Stomach smooth muscle (tissue), 2 donors: ENCODE data around the gene P2RX2.
A peak's percentile ranks its signal among the peaks of the same experiment; 100 is the strongest.

Experiments
- H3K27ac ChIP-seq: one replicate; pipeline ENCODE4 v1.7.0; 2013; ENCODE audit warnings: mild to moderate bottlenecking, low read length, inconsistent platforms
- H3K27me3 ChIP-seq, 2 donors: one replicate each; pipeline ENCODE4 v1.7.0; 2013; ENCODE audit warnings: low read length in 2 of 2; ENCODE audit not compliant: insufficient read depth in 2 of 2, control insufficient read depth in 1 of 2
- H3K36me3 ChIP-seq, 2 donors: one replicate each; pipeline ENCODE4 v1.7.0; 2013; ENCODE audit warnings: low read length in 2 of 2; ENCODE audit not compliant: control insufficient read depth in 2 of 2, insufficient read depth in 2 of 2
- H3K4me1 ChIP-seq: one replicate; pipeline ENCODE4 v1.7.0; 2013; ENCODE audit warnings: low read length; ENCODE audit not compliant: control insufficient read depth, insufficient read depth
- H3K4me3 ChIP-seq, 2 donors: one replicate each; pipeline ENCODE4 v1.7.0; 2013; ENCODE audit warnings: low read length in 2 of 2
- H3K9ac ChIP-seq, 2 donors: one replicate each; pipeline ENCODE4 v1.7.0; 2013; ENCODE audit warnings: low read length in 2 of 2, mild to moderate bottlenecking in 1 of 2
- H3K9me3 ChIP-seq, 2 donors: one replicate each; pipeline ENCODE4 v1.7.0; 2013; ENCODE audit warnings: low read length in 2 of 2; ENCODE audit not compliant: control insufficient read depth in 2 of 2
- donor health status: healthy.
- donor health status: Pancreatic carcinoma.

P2RX2 gene

DNA sequence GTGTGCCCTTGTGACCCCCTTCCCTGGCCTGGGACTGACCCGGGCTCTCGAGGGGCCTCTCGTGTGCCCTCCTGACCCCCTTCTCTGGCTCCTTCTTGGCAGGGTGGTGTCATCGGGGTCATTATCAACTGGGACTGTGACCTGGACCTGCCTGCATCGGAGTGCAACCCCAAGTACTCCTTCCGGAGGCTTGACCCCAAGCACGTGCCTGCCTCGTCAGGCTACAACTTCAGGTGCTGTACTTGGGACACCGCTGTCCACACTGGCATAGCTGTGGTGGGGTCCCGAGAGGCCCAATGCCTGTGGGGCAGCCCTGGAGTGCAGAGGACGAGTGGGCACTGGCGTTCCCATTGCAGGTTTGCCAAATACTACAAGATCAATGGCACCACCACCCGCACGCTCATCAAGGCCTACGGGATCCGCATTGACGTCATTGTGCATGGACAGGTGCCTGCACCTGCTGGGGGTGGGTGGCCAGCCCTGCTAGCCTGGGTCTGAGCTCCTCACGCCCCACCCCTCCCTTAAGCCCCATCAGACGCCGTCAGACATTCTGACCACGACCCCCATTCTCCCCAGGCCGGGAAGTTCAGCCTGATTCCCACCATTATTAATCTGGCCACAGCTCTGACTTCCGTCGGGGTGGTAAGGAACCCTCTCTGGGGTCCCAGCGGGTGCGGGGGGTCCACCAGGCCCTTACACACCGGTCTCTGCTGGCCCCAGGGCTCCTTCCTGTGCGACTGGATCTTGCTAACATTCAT lies 2.5 kb downstream of the P2RX2 start:
- Histone ChIP-seq H3K9ac (no peak overlapping the region), H3K4me1 (peaks cover 22% of the 10 kb centered on the region), H3K36me3 (peaks cover 0 to 9% of the 10 kb centered on the region in 2 donors), H3K27ac (no peak overlapping the region), H3K4me3 (no peak overlapping the region), H3K27me3 (peaks cover 20 to 36% of the 10 kb centered on the region in 2 donors), H3K9me3 (peaks cover 0 to 11% of the 10 kb centered on the region in 2 donors)

DNA sequence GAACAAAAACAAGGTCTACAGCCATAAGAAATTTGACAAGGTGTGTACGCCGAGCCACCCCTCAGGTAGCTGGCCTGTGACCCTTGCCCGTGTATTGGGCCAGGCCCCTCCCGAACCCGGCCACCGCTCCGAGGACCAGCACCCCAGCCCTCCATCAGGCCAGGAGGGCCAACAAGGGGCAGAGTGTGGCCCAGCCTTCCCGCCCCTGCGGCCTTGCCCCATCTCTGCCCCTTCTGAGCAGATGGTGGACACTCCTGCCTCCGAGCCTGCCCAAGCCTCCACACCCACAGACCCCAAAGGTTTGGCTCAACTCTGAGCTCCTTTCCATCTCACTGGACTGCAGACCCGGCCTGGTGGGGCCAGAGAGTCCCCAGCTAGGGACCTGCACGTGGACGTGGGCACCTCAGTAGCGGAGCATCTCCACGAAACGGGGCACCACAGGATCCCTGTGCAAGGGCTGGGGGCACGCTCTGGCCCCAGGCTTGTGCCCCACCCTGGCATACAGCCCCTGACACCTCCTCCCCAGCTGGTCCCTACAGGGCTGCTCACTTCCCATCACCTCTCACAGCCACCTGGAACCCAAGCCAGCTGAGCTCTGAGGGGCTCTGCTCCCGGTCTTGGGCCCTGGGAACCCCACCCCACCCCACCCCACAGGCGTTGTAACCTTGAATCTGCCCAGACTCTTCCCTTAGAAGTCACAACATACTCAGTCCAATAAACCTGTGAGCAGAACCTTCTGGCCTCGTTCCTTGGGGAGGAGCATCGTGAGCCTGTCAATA lies 3.3 kb downstream of the P2RX2 start:
- H3K9me3 ChIP-seq: peaks cover 0 to 5% of the 10 kb centered on the region in 2 donors
- no peak overlapping the region for H3K9ac ChIP-seq
- peaks cover 16 to 28% of the 10 kb centered on the region in 2 donors for H3K27me3 ChIP-seq
- no peak overlapping the region for H3K27ac ChIP-seq
- peaks cover 0 to 9% of the 10 kb centered on the region in 2 donors for H3K36me3 ChIP-seq
- peaks cover 22% of the 10 kb centered on the region for H3K4me1 ChIP-seq
- H3K4me3 ChIP-seq: no peak overlapping the region

DNA sequence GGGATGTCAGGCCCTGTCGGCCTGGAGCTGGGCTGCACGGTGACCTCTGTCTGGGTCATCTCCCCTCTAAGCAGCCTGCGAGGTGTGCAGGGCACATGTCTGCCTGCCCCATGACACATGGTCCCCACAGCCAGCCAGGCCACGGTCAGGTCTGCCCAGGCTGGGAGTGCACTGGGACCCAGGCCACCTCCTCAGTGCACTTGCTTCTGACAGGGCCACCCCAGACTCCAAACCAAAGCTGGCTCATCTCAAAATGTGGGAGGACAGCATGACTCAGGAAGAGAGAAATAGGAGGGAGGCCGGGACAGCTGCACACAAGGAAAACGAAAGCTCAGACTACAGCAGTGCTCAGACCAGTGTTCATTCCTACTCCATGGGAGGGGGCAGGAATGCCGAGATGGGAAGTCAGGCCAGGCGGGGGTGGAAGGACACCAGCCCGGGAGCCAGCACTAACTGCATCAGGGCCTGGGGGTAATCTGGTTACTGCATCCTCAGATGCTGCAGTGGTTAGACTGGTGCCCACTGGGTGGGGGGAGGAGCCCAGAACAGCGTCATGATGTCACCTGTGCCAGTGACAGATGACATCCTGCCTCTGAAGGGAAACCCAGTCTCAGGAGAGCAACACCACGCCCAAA lies 4.0 kb downstream of the P2RX2 start:
- Histone ChIP-seq H3K27ac (no peak overlapping the region), H3K27me3 (peaks cover 9 to 21% of the 10 kb centered on the region in 2 donors), H3K4me3 (peak overlapping the region; percentile 32 to 44), H3K9ac (peak overlapping the region; percentile 21 to 32), H3K4me1 (peaks cover 22% of the 10 kb centered on the region), H3K36me3 (peaks cover 0 to 9% of the 10 kb centered on the region in 2 donors), H3K9me3 (no peaks in the 10 kb centered on the region)

DNA sequence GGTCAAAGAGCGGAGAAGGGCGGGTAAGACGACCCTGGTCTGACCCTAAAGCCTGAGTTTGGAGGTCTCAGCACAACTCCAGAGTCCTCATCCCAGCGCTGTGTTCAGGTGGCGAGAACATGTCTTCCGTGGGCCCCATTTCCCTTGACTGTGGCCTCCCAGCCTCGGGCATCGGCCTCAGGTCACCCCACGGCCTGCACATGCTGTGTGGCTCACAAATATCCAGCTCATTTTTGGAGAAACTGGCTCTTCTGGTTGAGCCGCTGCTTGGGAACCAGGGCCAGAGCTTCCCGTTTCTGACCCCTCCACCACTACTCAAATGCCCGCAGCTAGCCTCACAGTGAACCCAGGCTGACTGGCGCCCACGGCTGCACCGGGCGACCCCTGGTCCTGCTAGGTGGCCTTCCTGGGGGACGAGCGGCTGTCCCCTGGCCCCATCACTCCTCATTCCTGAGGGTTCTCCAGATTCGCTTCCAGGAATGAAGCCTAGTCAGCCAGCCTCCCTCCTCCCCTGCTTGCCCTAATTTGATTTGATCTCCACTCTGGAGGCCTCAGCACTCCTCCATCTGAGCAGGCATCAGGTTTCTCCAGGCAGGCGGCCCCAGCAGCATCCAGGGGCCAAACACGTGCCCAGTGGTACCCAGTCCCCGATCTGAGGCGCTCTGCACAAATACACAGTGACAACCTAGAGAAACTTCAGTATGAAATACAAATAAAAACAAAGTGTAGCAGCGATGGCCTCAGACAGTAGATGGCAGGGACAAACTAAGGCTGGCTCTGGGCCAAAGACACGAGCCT lies 4.7 kb downstream of the P2RX2 start:
- Histone ChIP-seq H3K4me3 (peak overlapping the region; percentile 32 to 44), H3K4me1 (peaks cover 18% of the 10 kb centered on the region), H3K27ac (no peak overlapping the region), H3K27me3 (peaks cover 6 to 14% of the 10 kb centered on the region in 2 donors), H3K9me3 (no peaks in the 10 kb centered on the region), H3K9ac (peak overlapping the region; percentile 21 to 32), H3K36me3 (peaks cover 0 to 9% of the 10 kb centered on the region in 2 donors)

DNA sequence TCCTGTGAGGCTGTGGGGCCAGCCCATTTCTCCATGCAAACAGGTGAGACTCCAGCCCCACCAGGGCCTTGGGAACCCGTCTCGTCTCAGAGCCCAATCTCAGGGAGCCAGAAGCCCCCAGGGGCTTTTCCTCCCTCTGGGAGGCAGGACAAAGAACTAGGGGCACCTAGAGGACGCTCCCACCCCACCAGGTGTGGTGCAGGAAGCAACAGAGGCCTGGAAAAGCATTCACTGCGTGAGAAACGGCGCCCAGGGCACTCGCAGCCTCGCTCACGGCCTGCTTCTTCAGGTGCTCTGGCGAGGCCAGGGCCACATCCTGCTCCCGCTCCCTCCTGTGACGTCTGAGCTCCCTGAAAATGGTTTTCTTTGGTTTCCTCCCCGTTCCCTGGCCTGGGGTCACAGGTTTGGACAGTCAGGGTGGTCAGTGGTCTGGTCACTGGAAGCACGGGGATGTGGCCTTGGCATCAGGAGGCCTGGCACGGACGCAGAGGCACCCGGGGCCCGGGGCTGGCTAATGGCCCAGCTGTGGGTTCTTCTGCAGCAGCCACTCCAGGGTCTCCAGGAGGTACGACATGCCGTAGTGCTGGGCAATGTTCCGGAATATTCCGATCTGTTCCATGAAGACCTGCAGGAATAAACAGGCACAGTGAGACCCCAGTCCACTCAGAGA lies 5.7 kb downstream of the P2RX2 start:
- Histone ChIP-seq H3K9ac (no peak overlapping the region), H3K4me1 (peaks cover 18% of the 10 kb centered on the region), H3K36me3 (peaks cover 3 to 9% of the 10 kb centered on the region in 2 donors), H3K27me3 (peaks cover 6 to 11% of the 10 kb centered on the region in 2 donors), H3K4me3 (no peak overlapping the region), H3K9me3 (no peaks in the 10 kb centered on the region), H3K27ac (no peak overlapping the region)

DNA sequence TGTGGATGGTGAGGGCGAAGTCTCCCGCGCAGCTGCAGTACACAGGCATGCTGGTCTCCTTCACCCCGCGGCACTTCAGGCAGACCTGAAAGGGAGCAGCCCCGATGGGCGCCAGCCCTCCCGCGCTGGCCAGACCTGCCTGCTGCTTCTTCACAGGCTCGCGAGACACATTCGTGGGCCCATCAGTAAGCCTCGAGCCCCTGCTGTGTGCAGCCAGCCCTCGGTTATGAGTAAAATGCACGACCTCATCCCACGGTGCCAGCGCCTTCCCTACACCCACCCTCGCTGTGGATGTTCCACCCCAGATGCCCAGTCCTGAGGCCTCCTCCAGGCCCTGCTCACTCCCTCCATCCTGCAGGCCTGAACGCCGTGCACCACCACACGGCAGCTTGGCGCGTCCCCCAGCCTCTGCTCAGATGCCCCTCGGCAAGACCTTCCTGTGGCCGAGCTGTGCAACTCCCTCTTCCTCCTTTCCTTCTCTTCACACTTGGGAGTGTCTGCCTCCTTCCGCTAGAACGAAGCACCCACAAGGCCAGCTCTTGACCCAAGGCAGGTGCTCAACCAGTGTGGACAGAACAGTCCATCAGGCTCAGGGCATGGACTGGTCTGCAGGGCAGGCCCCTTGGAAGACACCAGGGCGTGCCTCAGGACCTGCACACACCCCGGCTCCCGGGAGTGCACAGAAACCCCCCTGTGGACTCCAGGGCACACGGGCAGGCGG lies 6.5 kb downstream of the P2RX2 start:
- no peak overlapping the region for H3K9ac ChIP-seq
- H3K4me3 ChIP-seq: no peak overlapping the region
- no peak overlapping the region for H3K27ac ChIP-seq
- H3K27me3 ChIP-seq: peaks cover 5 to 6% of the 10 kb centered on the region in 2 donors
- peaks cover 5 to 16% of the 10 kb centered on the region in 2 donors for H3K36me3 ChIP-seq
- H3K9me3 ChIP-seq: no peaks in the 10 kb centered on the region
- peaks cover 18% of the 10 kb centered on the region for H3K4me1 ChIP-seq

DNA sequence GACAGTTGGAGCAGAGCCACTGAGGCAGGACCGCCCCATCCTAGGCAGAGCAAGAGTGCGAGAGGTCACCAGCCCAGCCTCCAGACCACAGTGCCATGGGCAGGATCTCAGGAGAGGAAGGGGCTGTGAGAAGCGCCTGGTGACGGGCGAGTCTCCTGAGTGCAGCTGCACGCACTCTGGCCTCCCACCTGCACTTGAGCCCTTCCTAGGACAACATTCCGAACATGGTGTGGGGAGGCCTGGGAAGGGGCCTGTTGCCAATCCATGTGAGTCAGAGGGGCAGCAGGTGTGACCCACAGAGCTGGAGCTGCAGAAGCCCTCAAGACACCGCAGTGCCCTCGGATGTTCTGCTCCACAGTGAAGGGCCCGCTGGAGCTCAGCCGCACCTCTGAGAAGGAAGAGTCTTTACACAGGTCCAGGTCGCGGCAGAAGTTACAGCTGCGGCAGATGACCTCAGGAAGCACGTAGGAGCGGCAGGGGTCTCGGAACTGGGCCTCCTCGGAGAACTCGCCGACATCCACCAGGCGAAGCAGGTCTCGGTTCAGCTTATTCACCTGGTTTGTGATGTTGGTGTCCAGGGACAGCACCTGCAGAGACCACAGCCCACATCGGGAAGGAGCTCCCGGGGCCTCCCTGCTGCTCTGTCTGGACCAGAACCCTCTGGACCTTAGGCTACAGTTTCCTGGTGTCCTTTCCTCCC lies 7.3 kb downstream of the P2RX2 start:
- no peak overlapping the region for H3K27ac ChIP-seq
- no peaks in the 10 kb centered on the region for H3K9me3 ChIP-seq
- H3K27me3 ChIP-seq: no peaks in the 10 kb centered on the region
- peaks cover 18% of the 10 kb centered on the region for H3K4me1 ChIP-seq
- H3K4me3 ChIP-seq: no peak overlapping the region
- H3K9ac ChIP-seq: no peak overlapping the region
- peaks cover 5 to 21% of the 10 kb centered on the region in 2 donors for H3K36me3 ChIP-seq

DNA sequence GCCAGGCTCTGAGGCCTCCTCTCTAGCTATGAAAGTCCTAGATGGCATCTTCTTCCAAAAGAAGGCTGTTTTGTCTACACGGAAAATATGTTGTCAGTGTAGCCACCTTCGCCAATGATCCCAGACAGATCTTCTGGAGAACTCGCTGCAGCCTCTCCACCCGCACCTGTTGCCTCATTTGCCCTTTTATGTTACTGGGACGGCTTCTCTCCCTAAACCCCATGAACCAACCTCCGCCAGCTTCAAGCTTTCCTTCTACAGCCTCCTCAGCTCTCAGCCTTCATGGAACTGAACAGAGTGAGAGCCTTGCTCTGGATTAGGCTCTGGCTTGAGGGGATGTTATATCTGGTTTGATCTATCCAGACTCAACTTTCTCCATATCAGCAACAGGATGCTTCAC lies 10.8 kb downstream of the P2RX2 start:
- Histone ChIP-seq H3K4me1 (no peaks in the 10 kb centered on the region), H3K4me3 (no peak overlapping the region), H3K9me3 (no peaks in the 10 kb centered on the region), H3K9ac (no peak overlapping the region), H3K27me3 (no peaks in the 10 kb centered on the region), H3K36me3 (peaks cover 23 to 45% of the 10 kb centered on the region in 2 donors), H3K27ac (no peak overlapping the region)

DNA sequence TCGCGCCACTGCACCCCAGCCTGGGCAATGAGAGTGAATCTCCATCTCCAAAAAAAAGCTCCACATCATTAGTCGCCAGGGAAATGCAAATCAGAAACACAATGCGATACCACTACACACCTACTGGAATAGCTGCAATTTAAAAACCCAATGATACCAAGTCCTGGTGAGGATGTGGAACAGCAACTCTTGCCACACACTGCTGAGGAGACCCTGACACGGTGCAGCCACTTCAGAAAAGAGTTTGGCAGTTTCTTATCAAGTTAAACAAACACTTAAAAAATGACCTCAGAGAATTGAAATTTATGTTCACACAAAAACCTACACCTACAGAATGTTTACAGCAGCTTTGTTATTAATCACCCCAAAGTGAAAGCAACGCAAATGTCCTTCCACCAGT lies 12.1 kb downstream of the P2RX2 start:
- H3K27ac ChIP-seq: no peak overlapping the region
- no peak overlapping the region for H3K9ac ChIP-seq
- H3K4me3 ChIP-seq: no peak overlapping the region
- no peaks in the 10 kb centered on the region for H3K9me3 ChIP-seq
- H3K36me3 ChIP-seq: peaks cover 29 to 44% of the 10 kb centered on the region in 2 donors
- H3K4me1 ChIP-seq: no peaks in the 10 kb centered on the region
- no peaks in the 10 kb centered on the region for H3K27me3 ChIP-seq
